K562 (cell line): ENCODE measurements around the gene CTDNEP1. TPM values are rescaled to one million over a fixed set of nuclear protein-coding genes. Genes with fewer than 3 reads are reported as not detected.

Experiments used
- ATAC-seq: fragments of 200-7000 bp; cut with Tn5 transposase; 3 replicates; pipeline ENCODE4 v1.9.1; 2020; ENCODE audit warnings: moderate library complexity
- Bru-seq: library from RNA; stranded (reverse); fragments of 400-500 nt; gene quantifications from one replicate; lab custom pipeline; 2021; lab: Mats Ljungman, UMichigan
- BruChase-seq, 2 experiments: library from RNA; stranded (reverse); fragments of 400-500 nt; gene quantifications; one replicate each; lab custom pipeline; 2021; lab: Mats Ljungman, UMichigan
- BruUV-seq: library from RNA; stranded (reverse); fragments of 400-500 nt; replicated peaks from 2 replicates; lab custom pipeline; 2021; lab: Mats Ljungman, UMichigan
- CTCF ChIA-PET: fragments of 300-600 bp; formaldehyde crosslinking; extraction: SDS; loops from one replicate; lab custom pipeline; 2021; ENCODE audit warnings: low intra/inter-chr PET ratio; lab: Yijun Ruan, JAX
- POLR2A ChIA-PET: fragments of 300-600, 350-650 bp; sonication (Branson Sonifier 250); formaldehyde crosslinking; extraction: SDS; loops from one replicate; lab custom pipeline; 2021; ENCODE audit warnings: antibody characterized with exemption, inconsistent platforms; lab: Yijun Ruan, JAX
- DNase-seq, 4 experiments: peaks; one replicate each; pipeline versions ENCODE4 v3.0.0 to v3.0.0-alpha.2; 2011 to 2018; ENCODE audit warnings: low spot score in 3 of 4, mixed read lengths in 3 of 4; ENCODE audit errors: extremely low read depth in 1 of 4
- FAIRE-seq: peaks from 2 replicates; lab custom pipeline; 2011; peaks lifted over from hg19 to GRCh38; lab: Jason Lieb, UNC
- H2AFZ ChIP-seq: 2 replicates; pipeline ENCODE4 v1.6.0; 2011; ENCODE audit warnings: low read depth, low read length, control low read depth, inconsistent platforms
- H3K27ac ChIP-seq: fragments of 200-600 bp; 3 replicates; pipeline ENCODE4 v1.8.0; 2011; ENCODE audit warnings: low read depth, mild to moderate bottlenecking, control low read depth, inconsistent platforms, low read length, moderate library complexity, mixed read lengths; ENCODE audit errors: extremely low read depth
- H3K27me3 ChIP-seq, 2 experiments: fragments of 300-600 bp in 1 of 2; 2 replicates in 1 of 2; 3 replicates in 1 of 2; pipeline versions ENCODE4 v1.6.0 to v1.8.0; 2011; ENCODE audit warnings: inconsistent platforms in 2 of 2, low read length in 2 of 2, mild to moderate bottlenecking in 1 of 2, mixed read lengths in 1 of 2, moderate library complexity in 1 of 2; ENCODE audit not compliant: control insufficient read depth in 2 of 2, insufficient read depth in 2 of 2
- H3K36me3 ChIP-seq: fragments of 300-600 bp; 3 replicates; pipeline ENCODE4 v1.8.0; 2011; ENCODE audit warnings: mild to moderate bottlenecking, low read length, inconsistent platforms; ENCODE audit not compliant: control insufficient read depth, insufficient read depth
- H3K4me1 ChIP-seq, 2 experiments: fragments of 200-600 bp in 1 of 2; replicated peaks in 1 of 2; 2 replicates in 1 of 2; 3 replicates in 1 of 2; pipeline versions ENCODE4 v1.5.1 to v1.8.0; 2011; ENCODE audit warnings: inconsistent platforms in 2 of 2, low read length in 2 of 2, mild to moderate bottlenecking in 1 of 2, mixed read lengths in 1 of 2, moderate library complexity in 1 of 2; ENCODE audit not compliant: control insufficient read depth in 2 of 2, insufficient read depth in 2 of 2
- H3K4me2 ChIP-seq: 2 replicates; pipeline ENCODE4 v1.6.1; 2011; ENCODE audit warnings: low read length, control low read depth, inconsistent platforms, mixed read lengths; ENCODE audit not compliant: insufficient read depth
- H3K4me3 ChIP-seq: fragments of 200-600 bp; sonication (generic), shearing (Covaris generic); 2 replicates; pipeline ENCODE4 v1.5.1; 2016; ENCODE audit warnings: control low read depth, inconsistent platforms
- H3K79me2 ChIP-seq: fragments of 200-600 bp; 3 replicates; pipeline ENCODE4 v1.8.0; 2011; ENCODE audit warnings: low read length, inconsistent platforms; ENCODE audit not compliant: control insufficient read depth, insufficient read depth
- H3K9ac ChIP-seq, 2 experiments: 2 replicates each; pipeline versions ENCODE4 v1.6.0 to v1.6.1; 2011; ENCODE audit warnings: low read depth in 2 of 2, low read length in 2 of 2, control low read depth in 1 of 2, inconsistent platforms in 1 of 2, mild to moderate bottlenecking in 1 of 2, mixed read lengths in 1 of 2; ENCODE audit not compliant: insufficient read depth in 1 of 2
- H3K9me1 ChIP-seq: one replicate; pipeline ENCODE4 v1.6.0; 2011; ENCODE audit warnings: inconsistent platforms, mild to moderate bottlenecking, low read length, moderate library complexity; ENCODE audit not compliant: control insufficient read depth, insufficient read depth
- H3K9me3 ChIP-seq: replicated peaks from 2 replicates; pipeline ENCODE4 v1.5.1; 2011; ENCODE audit warnings: low read depth, low read length, inconsistent platforms; ENCODE audit not compliant: control insufficient read depth, insufficient read depth
- H4K20me1 ChIP-seq: replicated peaks from 2 replicates; pipeline ENCODE4 v1.6.1; 2011; ENCODE audit warnings: low read length, inconsistent platforms, mixed read lengths; ENCODE audit not compliant: control insufficient read depth, insufficient read depth
- AFF1 ChIP-seq, 2 experiments: fragments of 450-650 bp; IDR thresholded peaks; 2 replicates each; pipeline ENCODE4 v1.6.1; 2018; ENCODE audit warnings: mild to moderate bottlenecking in 2 of 2, low read depth in 1 of 2; ENCODE audit not compliant: partially characterized antibody in 2 of 2
- CREB3L1 ChIP-seq: fragments of 450-650 bp; IDR thresholded peaks from 2 replicates; pipeline ENCODE4 v1.6.1; 2014; ENCODE audit warnings: low read depth, mild to moderate bottlenecking, moderate library complexity, borderline replicate concordance
- NONO ChIP-seq, 2 experiments: fragments of 200-400 bp in 1 of 2; fragments of 450-650 bp in 1 of 2; formaldehyde crosslinking in 1 of 2; IDR thresholded peaks; 2 replicates each; pipeline ENCODE4 v1.6.1; 2017; ENCODE audit warnings: low read depth in 2 of 2, mild to moderate bottlenecking in 2 of 2, moderate library complexity in 2 of 2, low read length in 1 of 2
- POLR2B ChIP-seq: fragments of 450-650 bp; IDR thresholded peaks from 2 replicates; pipeline ENCODE4 v1.6.1; 2018; ENCODE audit warnings: low read depth; ENCODE audit not compliant: partially characterized antibody
- SAP30 ChIP-seq: fragments of 200-600 bp; sonication (generic); IDR thresholded peaks from 2 replicates; pipeline ENCODE4 v1.6.1; 2012; ENCODE audit warnings: borderline replicate concordance, low read depth, mild to moderate bottlenecking, moderate library complexity, low read length, control low read depth, inconsistent platforms; ENCODE audit not compliant: insufficient read depth, poor library complexity, severe bottlenecking
- YBX1 ChIP-seq: fragments of 450-650 bp; IDR thresholded peaks from 2 replicates; pipeline ENCODE4 v1.7.1; 2016; ENCODE audit warnings: mild to moderate bottlenecking
- ZKSCAN1 ChIP-seq: fragments of 150-350 bp; IDR thresholded peaks from 2 replicates; pipeline ENCODE4 v1.6.1; 2016; ENCODE audit warnings: low read depth, low read length
- ZNF232 ChIP-seq: sonication (generic); formaldehyde crosslinking; IDR thresholded peaks from 2 replicates; pipeline ENCODE4 v1.8.0; 2022; ENCODE audit warnings: mild to moderate bottlenecking, missing genetic modification reagents
- ZNF263 ChIP-seq: sonication (generic); formaldehyde crosslinking; IDR thresholded peaks from 2 replicates; pipeline ENCODE4 v1.8.0; 2022; ENCODE audit warnings: mild to moderate bottlenecking, missing genetic modification reagents, borderline replicate concordance
- WGBS: fragments of 100-300 bp; shearing (Covaris generic); methylation state at CpG from one replicate; pipeline ENCODE4 v1.1.6; 2016; ENCODE audit warnings: low coverage, mixed read lengths; ENCODE audit not compliant: insufficient coverage; ENCODE audit errors: missing lambda C conversion rate; 5-methylcytosine and 5-hydroxymethylcytosine counted together
- in situ Hi-C: fragments of 300-500 bp; cut with MboI; formaldehyde crosslinking; loops from 4 replicates; pipeline ENCODE4 v1.15.0; 2018; ENCODE audit warnings: inconsistent platforms, mixed read lengths
- intact Hi-C: fragments of 100-400 bp; cut with micrococcal nuclease; formaldehyde crosslinking; loops from 2 replicates; pipeline ENCODE4 v1.14.2; 2022
- long read RNA-seq, 3 experiments: library from polyadenylated mRNA in 2 of 3; library from RNA in 1 of 3; unstranded in 2 of 3; stranded (forward) in 1 of 3; transcript quantifications; one replicate each; pipeline ENCODE4 v2.0.0, GENCODE V29; 2019 to 2022
- polyA minus RNA-seq, 3 experiments: library from RNA; depleted of rRNA, polyadenylated mRNA; stranded (reverse); fragments of >200 nt; gene quantifications; 2 replicates each; pipeline ENCODE4 v1.2.3, GENCODE V29; 2011
- polyA plus RNA-seq, 8 experiments: library from polyadenylated mRNA; depleted of rRNA in 4 of 8; stranded (reverse) in 5 of 8; unstranded in 3 of 8; fragments of >200 nt; fragmentation: Nextera tagmentation in 2 of 8; fragmentation: Illumina TruSeq in 1 of 8; extraction: Ambion mirVana in 2 of 8; extraction: Trizol in 1 of 8; gene quantifications; 2 replicates each; pipeline versions ENCODE4 v1.2.1 to v1.2.3, GENCODE V29; 2011 to 2014; ENCODE audit warnings: inconsistent platforms in 1 of 8, missing spikeins in 1 of 8
- total RNA-seq, 7 experiments: library from RNA; depleted of rRNA in 6 of 7; stranded (reverse); fragments of >200 nt in 6 of 7; fragmentation: Illumina TruSeq in 2 of 7; extraction: Trizol in 2 of 7; gene quantifications; 2 replicates each; pipeline versions ENCODE4 v1.2.1 to v1.2.3, GENCODE V29; 2011 to 2021; ENCODE audit warnings: low replicate concordance in 1 of 7

The CTDNEP1 gene
- total RNA-seq (2011; cell fraction: chromatin; rRNA removed; ENCODE audit: low replicate concordance): 89.9 and 155 TPM in 2 replicates
- total RNA-seq (2011; cell fraction: nucleolus; rRNA removed): 115 and 117 TPM in 2 replicates
- 129 and 140 TPM in 2 replicates for total RNA-seq (2011; cell fraction: nucleoplasm; rRNA removed)
- total RNA-seq (2014; rRNA removed) (28.5 and 34.9 TPM in 2 replicates), total RNA-seq (2014; rRNA removed; fragmentation: Illumina TruSeq; extraction: Trizol) (16.6 and 17.8 TPM in 2 replicates), total RNA-seq (2015; rRNA removed; fragmentation: Illumina TruSeq; extraction: Trizol) (22.4 and 23.0 TPM in 2 replicates), total RNA-seq (2021) (98.9 and 102 TPM in 2 replicates), polyA plus RNA-seq (2011; rRNA removed) (61.4 and 81.4 TPM in 2 replicates), polyA plus RNA-seq (2014; fragmentation: Illumina TruSeq; extraction: Trizol) (146 and 150 TPM in 2 replicates), polyA plus RNA-seq (2014; fragmentation: Nextera tagmentation; extraction: Ambion mirVana) (10 to 100 TPM; 10.7 to 13.0 TPM), polyA plus RNA-seq (2014; rRNA removed) (64.6 and 74.6 TPM in 2 replicates), polyA minus RNA-seq (2011; rRNA and poly(A)+ RNA removed) (48.9 and 53.2 TPM in 2 replicates), Bru-seq, nascent RNA (percentile 76 among the genes with signal in this experiment), BruChase-seq, experiment 1, labeled RNA remaining after a 2-hour chase (percentile 82 among the genes with signal in this experiment), BruChase-seq, experiment 2, labeled RNA remaining after a 6-hour chase (percentile 89 among the genes with signal in this experiment)
- polyA plus RNA-seq (2011; cell fraction: cytosol; rRNA removed): 88.4 and 90.5 TPM in 2 replicates
- 93.5 and 104 TPM in 2 replicates for polyA plus RNA-seq (2011; cell fraction: nucleus; rRNA removed)
- 107 and 141 TPM in 2 replicates for polyA plus RNA-seq (2012)
- polyA minus RNA-seq (2011; cell fraction: cytosol; rRNA and poly(A)+ RNA removed): 64.0 and 77.7 TPM in 2 replicates
- polyA minus RNA-seq (2011; cell fraction: nucleus; rRNA and poly(A)+ RNA removed): 18.8 and 38.0 TPM in 2 replicates
- long read RNA-seq, experiment 1, transcript CTDNEP1-210 (8 exons, 1,708 nt): major isoform, 114 of 205 reads
- long read RNA-seq, experiment 1, partial matches to known transcripts: 30 of 205 reads
- long read RNA-seq, experiment 1, other reads (novel, unspliced or antisense): 58 of 205 reads
- long read RNA-seq, experiment 2, transcript CTDNEP1-210 (8 exons, 1,708 nt): major isoform, 105 of 153 reads
- long read RNA-seq, experiment 2, partial matches to known transcripts: 17 of 153 reads
- long read RNA-seq, experiment 2, other reads (novel, unspliced or antisense): 29 of 153 reads
- long read RNA-seq, experiment 3, partial matches to known transcripts: 4 of 12 reads
- long read RNA-seq, experiment 3, other reads (novel, unspliced or antisense): 5 of 12 reads

- peak; percentile 73 to 97 (median 88) for DNase-seq
- ChIA-PET POLR2A (interaction anchor here (0.5 to 1.7 kb wide), 5 partner anchors 8 to 199 kb away, joined by 3 to 16 read pairs (median 3); partner anchors contain the start of genes GABARAP and PHF23), CTCF (interaction anchor here (0.6 kb wide), 1 partner anchor 55 kb away, joined by 3 read pairs; the partner anchor contains the start of gene EIF5A)
- H3K27ac ChIP-seq: peak within 1 kb of the TSS; percentile 96
- no peaks in the 10 kb centered on the region for H3K27me3 ChIP-seq
- no peaks in the 10 kb centered on the region for H3K9me3 ChIP-seq
- no TSS peak for BruUV-seq
- no peaks in the 10 kb centered on the region for H4K20me1 ChIP-seq
- intact Hi-C loops: loop anchor here (2.0 kb wide), 1 partner anchor 13 kb away; the partner anchor contains the start of gene PHF23
- peaks cover 61% of the 10 kb centered on the region for H3K79me2 ChIP-seq
- peak; percentile 100 for FAIRE-seq
- H3K4me3 ChIP-seq: peak within 1 kb of the TSS; percentile 95
- H3K4me1 ChIP-seq: peaks cover 13 to 19% of the 10 kb centered on the region in 2 experiments; a peak in 4 of 5 replicates
- in situ Hi-C loops: no loop called here
- H2AFZ ChIP-seq: peak within 1 kb of the TSS; percentile 96
- H3K36me3 ChIP-seq: peaks cover 48% of the 10 kb centered on the region
- WGBS: under 1% methylated on average over 17 of the region's 41 CpGs
- peak; percentile 96 for ATAC-seq
- H3K4me2 ChIP-seq: peak within 1 kb of the TSS; percentile 98
- no peaks in the 10 kb centered on the region for H3K9me1 ChIP-seq
- peak within 1 kb of the TSS; percentile 97 to 98 for H3K9ac ChIP-seq
- peak; percentile 84 for TF ChIP-seq CREB3L1
- peak; percentile 12 for TF ChIP-seq SAP30
- TF ChIP-seq ZKSCAN1: no peak
- peak; percentile 38 for TF ChIP-seq POLR2B
- TF ChIP-seq ZNF232: no peak
- no peak for TF ChIP-seq YBX1
- no peak for TF ChIP-seq ZNF263
- no peak for TF ChIP-seq NONO (IDR thresholded peaks at IDR 0.05; ENCODE audit: low read depth in 2 of 2, low read length in 1 of 2)
- peak in 1 of 2 experiments; percentile 18 for TF ChIP-seq AFF1 (IDR thresholded peaks at IDR 0.05; ENCODE audit: low read depth in 1 of 2, partially characterized antibody in 2 of 2)
Observed at GRCh38 chr17:7251661-7252175, at the start of gene CTDNEP1. CTDNEP1 (minus strand) TSS chr17:7251734; CDS start chr17:7251296, 438 bp downstream.
